Fibroblast of upper back skin (primary cell): ENCODE results near the gene HLA-DQA2.
"Not testable (repeated sequence)": the region's sequence is repeated elsewhere in the genome, so short reads cannot be mapped to it uniquely, and the experiment has no call there.

Source experiments
- DNase-seq: peaks from one replicate; pipeline ENCODE4 v3.0.0-alpha.2; 2013

HLA-DQA2 gene

DNA sequence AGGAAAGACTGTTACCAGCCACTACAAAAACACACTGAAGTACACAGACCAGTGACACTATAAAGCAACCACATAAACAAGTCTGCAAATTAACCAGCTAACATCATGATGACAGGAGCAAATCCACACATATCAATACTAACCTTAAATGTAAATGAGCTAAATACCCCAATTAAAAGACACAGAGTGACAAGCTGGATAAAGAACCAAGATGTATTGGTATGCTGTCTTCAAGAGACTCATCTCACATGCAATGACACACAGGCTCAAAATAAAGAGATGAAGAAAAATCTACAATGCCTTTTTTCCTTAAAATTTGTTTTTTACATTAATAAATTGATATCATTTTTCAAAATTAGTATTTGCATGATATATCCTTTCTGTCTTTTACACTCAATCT lies 41.7 kb downstream of the HLA-DQA2 start:
- not testable (repeated sequence) for DNase-seq

DNA sequence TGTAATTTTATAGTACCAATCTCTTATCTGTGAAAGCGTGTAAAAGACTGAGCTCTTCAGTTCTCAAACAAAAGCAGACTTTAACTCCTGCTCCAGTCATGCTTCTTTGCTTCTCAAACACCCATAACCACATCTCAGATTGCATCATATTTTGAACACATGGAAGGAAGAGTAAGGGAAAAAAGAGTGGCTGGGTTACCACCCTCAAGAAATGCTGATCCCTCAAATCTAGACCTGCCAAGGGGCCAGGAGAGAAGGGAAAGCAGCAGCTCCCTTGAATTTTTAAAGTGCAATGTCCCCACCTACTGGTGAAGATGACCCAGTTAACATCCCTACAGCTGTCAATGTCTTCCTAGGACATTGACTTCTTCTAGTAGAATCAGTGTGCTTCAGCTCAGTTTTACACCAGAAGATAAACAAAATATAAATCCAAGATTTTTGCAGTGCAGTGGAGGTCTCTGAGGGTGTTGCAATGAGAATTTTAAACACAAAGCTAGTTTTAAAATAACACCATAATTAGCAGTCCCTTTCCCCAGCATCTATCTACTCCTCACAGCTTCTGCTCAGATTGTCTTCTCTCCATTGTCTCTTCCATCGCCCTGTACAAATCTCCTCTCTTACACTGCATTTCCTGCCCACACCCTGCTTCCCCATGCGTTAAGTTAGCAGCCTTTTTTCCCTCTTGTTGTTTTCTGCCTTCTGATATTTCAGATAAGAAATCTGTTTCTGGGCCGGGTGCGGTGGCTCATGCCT lies 44.8 kb downstream of the HLA-DQA2 start:
- peak; percentile 65 for DNase-seq

DNA sequence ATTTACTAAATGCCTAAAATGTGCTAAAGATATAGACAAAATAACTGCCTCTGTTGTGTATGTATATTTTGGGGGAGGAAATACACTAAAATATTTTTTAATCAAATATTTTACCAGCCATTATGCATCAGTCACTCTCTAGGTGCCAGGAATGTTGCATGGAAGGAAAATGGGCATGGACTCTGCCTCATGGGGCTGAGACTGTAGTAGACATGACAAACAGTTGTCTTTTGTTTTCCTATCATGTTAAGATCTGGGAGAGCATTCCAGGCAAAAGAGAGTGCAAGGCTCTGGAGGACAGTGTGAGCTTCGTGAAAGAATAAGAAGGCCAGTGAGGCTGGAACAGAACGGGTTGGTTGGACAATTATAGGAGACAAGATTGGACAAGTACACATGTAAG lies 49.1 kb downstream of the HLA-DQA2 start:
- DNase-seq: no peak

DNA sequence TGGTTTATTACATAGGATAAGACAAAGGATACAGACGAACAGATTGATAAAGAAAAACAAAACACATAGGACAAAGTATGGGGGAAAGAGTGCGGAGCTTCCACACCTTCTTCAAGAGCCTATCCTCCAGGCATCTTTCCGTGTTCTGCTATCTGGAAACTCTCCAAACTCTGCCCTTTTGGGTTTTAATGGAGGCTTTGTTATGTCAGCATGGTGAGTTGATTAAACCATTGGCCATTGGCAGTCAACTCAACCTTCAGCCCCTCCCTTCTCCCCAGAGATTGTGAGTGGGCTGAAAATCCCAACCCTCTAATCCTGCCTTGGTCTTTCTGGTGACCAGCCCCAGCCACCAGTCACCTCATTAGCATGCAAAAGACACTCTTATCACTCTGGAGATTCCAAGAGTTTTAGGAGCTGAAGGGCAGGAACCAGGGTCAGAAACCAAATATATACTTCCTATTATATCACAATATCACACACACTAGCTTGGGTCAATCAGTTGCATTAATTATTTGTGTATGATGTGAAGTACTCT lies 51.8 kb downstream of the HLA-DQA2 start:
- no peak for DNase-seq

DNA sequence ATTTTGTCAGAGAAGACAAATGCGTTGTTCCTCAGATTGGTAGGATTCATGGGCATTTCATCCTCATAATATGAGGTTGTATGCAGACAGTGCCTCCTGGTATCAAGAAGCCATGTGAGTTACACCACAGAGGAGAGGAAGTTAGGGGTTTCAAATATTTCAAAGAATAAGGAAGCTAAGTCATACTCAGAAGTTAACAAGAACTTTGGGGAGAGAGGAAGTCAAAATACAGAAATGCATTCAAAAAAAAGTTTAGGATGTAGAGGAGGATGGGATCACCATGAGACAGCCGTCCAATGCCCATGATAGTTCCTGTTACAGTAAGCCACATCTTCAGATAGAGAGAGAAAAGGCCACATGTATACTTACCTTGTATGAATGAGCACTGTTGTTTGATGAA lies 53.3 kb downstream of the HLA-DQA2 start:
- no peak for DNase-seq
